H9 (cell line): ENCODE data around the gene MRPL48. TPM values are rescaled to one million over a fixed set of nuclear protein-coding genes. Genes with fewer than 3 reads are reported as not detected.

Source experiments
- DNase-seq: peaks from one replicate; pipeline ENCODE4 v3.0.0-alpha.2; 2017
- H2AFZ ChIP-seq: one replicate; pipeline ENCODE4 v1.6.1; 2013; ENCODE audit warnings: mild to moderate bottlenecking, low read length, control low read depth, moderate library complexity
- H2AK5ac ChIP-seq: 2 replicates; pipeline ENCODE4 v1.6.1; 2013; ENCODE audit warnings: low read length, control low read depth, mixed read lengths; ENCODE audit not compliant: insufficient read length
- H2BK120ac ChIP-seq: one replicate; pipeline ENCODE4 v1.6.1; 2013; ENCODE audit warnings: low read depth, mild to moderate bottlenecking, low read length, control low read depth, inconsistent platforms; ENCODE audit not compliant: poor library complexity, severe bottlenecking
- H2BK12ac ChIP-seq: 2 replicates; pipeline ENCODE4 v1.6.1; 2013; ENCODE audit warnings: low read length, control low read depth, mixed read lengths, low read depth; ENCODE audit not compliant: insufficient read length
- H2BK15ac ChIP-seq: 2 replicates; pipeline ENCODE4 v1.6.1; 2013; ENCODE audit warnings: low read depth, low read length, control low read depth
- H2BK20ac ChIP-seq: one replicate; pipeline ENCODE4 v1.6.1; 2013; ENCODE audit warnings: low read depth, mild to moderate bottlenecking, low read length, control low read depth, inconsistent platforms; ENCODE audit not compliant: poor library complexity, severe bottlenecking
- H2BK5ac ChIP-seq: 2 replicates; pipeline ENCODE4 v1.6.1; 2013; ENCODE audit warnings: low read length, control low read depth, mixed read lengths; ENCODE audit not compliant: insufficient read length
- H3K14ac ChIP-seq: 2 replicates; pipeline ENCODE4 v1.6.1; 2013; ENCODE audit warnings: low read length, control low read depth; ENCODE audit not compliant: insufficient read depth
- H3K18ac ChIP-seq: 2 replicates; pipeline ENCODE4 v1.6.1; 2013; ENCODE audit warnings: low read depth, mild to moderate bottlenecking, mixed read lengths, low read length, control low read depth; ENCODE audit not compliant: insufficient read length
- H3K23ac ChIP-seq: 2 replicates; pipeline ENCODE4 v1.6.1; 2013; ENCODE audit warnings: low read length, control low read depth, mixed read lengths, low read depth; ENCODE audit not compliant: insufficient read length
- H3K23me2 ChIP-seq: 2 replicates; pipeline ENCODE4 v1.6.1; 2013; ENCODE audit warnings: low read depth, mild to moderate bottlenecking, mixed read lengths, low read length, control low read depth; ENCODE audit not compliant: insufficient read length, poor library complexity, severe bottlenecking
- H3K27ac ChIP-seq: 2 replicates; pipeline ENCODE4 v1.5.1; 2013; ENCODE audit warnings: low read length, control low read depth, mixed read lengths, low read depth; ENCODE audit not compliant: insufficient read length
- H3K27me3 ChIP-seq: 2 replicates; pipeline ENCODE4 v1.6.1; 2013; ENCODE audit warnings: low read length, control low read depth, inconsistent platforms; ENCODE audit not compliant: insufficient read depth
- H3K4ac ChIP-seq: 2 replicates; pipeline ENCODE4 v1.6.1; 2013; ENCODE audit warnings: low read depth, mild to moderate bottlenecking, control low read depth, inconsistent platforms, low read length, moderate library complexity
- H3K4me1 ChIP-seq: 2 replicates; pipeline ENCODE4 v1.6.1; 2013; ENCODE audit warnings: low read length, control low read depth, inconsistent platforms; ENCODE audit not compliant: insufficient read depth
- H3K4me2 ChIP-seq: 2 replicates; pipeline ENCODE4 v1.6.1; 2013; ENCODE audit warnings: low read length, control low read depth, mixed read lengths; ENCODE audit not compliant: insufficient read length, insufficient read depth
- H3K56ac ChIP-seq: 2 replicates; pipeline ENCODE4 v1.6.1; 2013; ENCODE audit warnings: low read depth, mild to moderate bottlenecking, mixed read lengths, low read length, control low read depth; ENCODE audit not compliant: insufficient read length
- H3K79me1 ChIP-seq: 2 replicates; pipeline ENCODE4 v1.6.1; 2013; ENCODE audit warnings: low read depth, mild to moderate bottlenecking, moderate library complexity, low read length, control low read depth, inconsistent platforms; ENCODE audit not compliant: insufficient read depth, poor library complexity, severe bottlenecking
- H3K79me2 ChIP-seq: 2 replicates; pipeline ENCODE4 v1.6.1; 2013; ENCODE audit warnings: low read length, control low read depth, inconsistent platforms; ENCODE audit not compliant: insufficient read depth
- H3K9ac ChIP-seq: 2 replicates; pipeline ENCODE4 v1.6.1; 2013; ENCODE audit warnings: low read length, control low read depth, mixed read lengths; ENCODE audit not compliant: insufficient read length; ENCODE audit errors: extremely low read depth
- H3K9me3 ChIP-seq: one replicate; pipeline ENCODE4 v1.6.1; 2013; ENCODE audit warnings: low read depth, low read length, inconsistent platforms; ENCODE audit not compliant: control insufficient read depth
- H3T11ph ChIP-seq: one replicate; pipeline ENCODE4 v1.6.1; 2013; ENCODE audit warnings: mild to moderate bottlenecking, low read length, control low read depth, inconsistent platforms
- H4K20me1 ChIP-seq: one replicate; pipeline ENCODE4 v1.6.1; 2013; ENCODE audit not compliant: control insufficient read depth, insufficient read length, insufficient read depth
- H4K5ac ChIP-seq: 2 replicates; pipeline ENCODE4 v1.6.1; 2013; ENCODE audit warnings: low read depth, mild to moderate bottlenecking, mixed read lengths, low read length, control low read depth; ENCODE audit not compliant: insufficient read length
- H4K8ac ChIP-seq: replicated peaks from 2 replicates; pipeline ENCODE4 v1.6.1; 2013; ENCODE audit warnings: low read length, control low read depth, mixed read lengths, low read depth; ENCODE audit not compliant: insufficient read length
- H4K91ac ChIP-seq: 2 replicates; pipeline ENCODE4 v1.6.1; 2013; ENCODE audit warnings: low read depth, mild to moderate bottlenecking, moderate library complexity, mixed read lengths, low read length, control low read depth; ENCODE audit not compliant: insufficient read length
- H3K27ac Mint-ChIP-seq, 3 experiments: 2 replicates in 2 of 3; 3 replicates in 1 of 3; pipeline ENCODE4 v1.8.0; 2020 to 2021; ENCODE audit warnings: mixed read lengths in 3 of 3, mild to moderate bottlenecking in 1 of 3, moderate library complexity in 1 of 3
- H3K27me3 Mint-ChIP-seq: 2 replicates; pipeline ENCODE4 v1.8.0; 2021; ENCODE audit warnings: low read depth, mild to moderate bottlenecking, moderate library complexity, mixed read lengths
- H3K36me3 Mint-ChIP-seq, 3 experiments: 2 replicates in 2 of 3; 3 replicates in 1 of 3; pipeline ENCODE4 v1.8.0; 2020 to 2021; ENCODE audit warnings: low read depth in 3 of 3, mixed read lengths in 3 of 3; ENCODE audit not compliant: insufficient read depth in 1 of 3
- H3K4me1 Mint-ChIP-seq, 2 experiments: 2 replicates each; pipeline ENCODE4 v1.8.0; 2020; ENCODE audit warnings: mixed read lengths in 2 of 2
- H3K4me3 Mint-ChIP-seq, 2 experiments: 2 replicates in 1 of 2; 3 replicates in 1 of 2; pipeline ENCODE4 v1.8.0; 2020 to 2021; ENCODE audit warnings: mild to moderate bottlenecking in 2 of 2, mixed read lengths in 2 of 2, moderate library complexity in 1 of 2
- H3K9me3 Mint-ChIP-seq, 2 experiments: 2 replicates in 1 of 2; 3 replicates in 1 of 2; pipeline ENCODE4 v1.8.0; 2020; ENCODE audit warnings: mild to moderate bottlenecking in 2 of 2, mixed read lengths in 2 of 2, moderate library complexity in 1 of 2
- CTCF ChIP-seq: fragments of 200-600 bp; sonication (generic); conservative IDR thresholded peaks from 3 replicates; pipeline ENCODE4 v1.8.0; 2021; ENCODE audit warnings: antibody characterized with exemption, mild to moderate bottlenecking
- WGBS: extraction: QIAGEN DNeasy Blood & Tissue Kit; methylation state at CpG from one replicate; pipeline ENCODE4 v1.1.7; 2013; ENCODE audit warnings: missing lambda C conversion rate, low lambda C conversion rate, mixed read lengths; ENCODE audit not compliant: insufficient read length; ENCODE audit errors: extremely low coverage; 5-methylcytosine and 5-hydroxymethylcytosine counted together
- long read RNA-seq: library from polyadenylated mRNA; unstranded; transcript quantifications from one replicate; pipeline ENCODE4 v2.0.0, GENCODE V29; 2020
- total RNA-seq: library from RNA; stranded (reverse); gene quantifications from 2 replicates; pipeline ENCODE4 v1.2.1, GENCODE V29; 2021

The MRPL48 gene
- 35.7 and 36.4 TPM in 2 replicates for total RNA-seq
- long read RNA-seq, transcript MRPL48-201 (8 exons, 1,536 nt): major isoform, 32 of 38 reads
- long read RNA-seq, partial matches to known transcripts: 0 of 38 reads
- long read RNA-seq, other reads (novel, unspliced or antisense): 2 of 38 reads

GRCh38 chr11:73787643-73788558 is at the start of gene MRPL48:
TSS of gene MRPL48 (plus strand) at chr11:73787874. CDS start at chr11:73787972, 98 bp downstream.
- Histone ChIP-seq H2BK120ac (no peak within 1 kb of the TSS), H3K4me2 (peak within 1 kb of the TSS; percentile 25), H3K27me3 (no peaks in the 10 kb centered on the region), H3K4ac (no peak within 1 kb of the TSS), H3K79me2 (no peaks in the 10 kb centered on the region), H2AFZ (no peak within 1 kb of the TSS), H2BK12ac (no peak within 1 kb of the TSS), H4K8ac (peak within 1 kb of the TSS; percentile 67), H3K23ac (no peak within 1 kb of the TSS), H3K27ac (peak within 1 kb of the TSS; percentile 68), H3K56ac (peak within 1 kb of the TSS; percentile 12), H3K9me3 (no peaks in the 10 kb centered on the region), H3T11ph (no peak within 1 kb of the TSS), H4K5ac (peak within 1 kb of the TSS; percentile 46), H3K14ac (peak within 1 kb of the TSS; percentile 100), H2AK5ac (no peak within 1 kb of the TSS), H4K91ac (no peak within 1 kb of the TSS), H2BK15ac (no peak within 1 kb of the TSS), H2BK20ac (no peak within 1 kb of the TSS), H4K20me1 (no peaks in the 10 kb centered on the region), H3K79me1 (no peaks in the 10 kb centered on the region), H2BK5ac (no peak within 1 kb of the TSS), H3K9ac (peak within 1 kb of the TSS; percentile 96), H3K18ac (peak within 1 kb of the TSS; percentile 99), H3K4me1 (no peaks in the 10 kb centered on the region), H3K23me2 (no peaks in the 10 kb centered on the region)
- no peaks in the 10 kb centered on the region for H3K27me3 Mint-ChIP-seq
- H3K9me3 Mint-ChIP-seq: no peaks in the 10 kb centered on the region
- no peak for TF ChIP-seq CTCF
- H3K36me3 Mint-ChIP-seq: no peaks in the 10 kb centered on the region
- peak within 1 kb of the TSS; percentile 100 for H3K27ac Mint-ChIP-seq
- peak; percentile 92 for DNase-seq
- WGBS: no CpG with 5 or more reads among the region's 44 CpGs
- H3K4me1 Mint-ChIP-seq: peaks cover 24 to 25% of the 10 kb centered on the region in 2 experiments
- peak within 1 kb of the TSS; percentile 99 for H3K4me3 Mint-ChIP-seq
